Fibroblast of skin of back (primary cell): Measurements from ENCODE around the gene OGFOD3.
"Not testable (repeated sequence)": the region's sequence is repeated elsewhere in the genome, so short reads cannot be mapped to it uniquely, and the experiment has no call there.

ENCODE experiments used
- DNase-seq: peaks from one replicate; pipeline ENCODE4 v3.0.0-alpha.2; 2013

Gene OGFOD3

DNA sequence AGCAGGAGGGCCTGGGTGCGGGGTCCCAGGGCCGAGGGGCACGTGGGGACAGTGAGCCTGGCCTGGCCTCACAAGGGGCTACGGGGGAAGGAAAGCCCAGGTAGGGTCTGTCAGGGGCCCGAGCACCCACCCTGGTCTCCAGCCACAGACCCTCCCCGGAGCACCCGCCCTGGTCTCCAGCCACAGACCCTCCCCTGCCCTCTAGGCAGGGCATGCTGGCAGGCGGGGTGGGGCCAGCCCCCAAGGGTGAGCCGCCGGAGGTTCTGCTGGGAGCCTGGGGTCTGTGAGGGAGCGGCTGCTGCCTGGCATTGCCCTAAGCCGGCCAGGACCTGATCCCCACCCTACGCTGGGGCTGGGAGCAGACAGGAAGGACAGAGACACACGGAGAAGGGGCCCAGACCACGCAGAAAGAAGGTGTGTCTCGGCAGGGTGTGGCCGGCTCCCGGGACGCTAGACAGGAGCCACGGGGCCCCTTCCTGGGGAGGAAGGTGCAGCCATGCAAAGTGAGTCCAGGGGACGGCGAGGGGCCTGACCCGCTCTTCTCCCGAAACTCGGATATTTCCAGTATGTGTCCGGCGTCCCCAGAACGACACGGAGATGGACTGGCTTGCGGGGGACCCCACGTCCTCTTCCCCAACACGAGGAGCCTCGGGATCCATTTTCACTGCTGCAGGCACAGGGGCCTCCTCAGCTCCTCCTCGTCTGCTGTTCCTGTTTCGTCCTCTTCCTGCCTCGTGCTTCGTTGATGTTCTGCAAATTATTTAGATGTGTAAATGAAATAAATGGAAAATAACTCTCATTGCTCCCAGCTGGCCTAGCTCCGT is 31.3 kb downstream of the OGFOD3 start:
- DNase-seq: no peak

DNA sequence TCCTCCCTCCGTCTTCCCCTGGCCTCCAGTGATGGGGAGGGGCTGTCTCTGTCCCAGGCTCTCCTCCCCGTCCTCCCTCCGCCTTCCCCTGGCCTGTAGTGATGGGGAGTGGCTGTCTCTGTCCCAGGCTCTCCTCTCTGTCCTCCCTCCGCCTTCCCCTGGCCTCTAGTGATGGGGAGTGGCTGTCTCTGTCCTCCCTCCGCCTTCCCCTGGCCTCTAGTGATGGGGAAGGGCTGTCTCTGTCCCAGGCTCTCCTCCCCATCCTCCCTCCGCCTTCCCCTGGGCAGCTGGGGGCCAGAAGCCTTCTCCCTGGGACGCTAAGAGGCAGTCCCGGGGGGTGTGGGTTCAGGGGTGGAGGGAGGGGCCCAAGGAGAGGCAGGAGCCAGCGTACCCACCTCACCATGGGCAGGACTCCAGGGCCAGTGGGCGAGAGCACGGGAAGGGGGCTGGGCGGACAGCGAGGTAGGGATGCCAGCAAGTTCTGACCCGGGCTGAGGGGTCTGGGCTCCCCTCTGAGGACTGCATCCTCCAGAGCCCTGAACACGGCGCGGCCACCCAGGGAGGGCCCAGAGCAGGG is 32.0 kb downstream of the OGFOD3 start:
- peak; percentile 22 for DNase-seq

- no peak for DNase-seq
These were observed 32.7 kb downstream of the OGFOD3 start for GRCh38 chr17:82385559-82386254.

DNA sequence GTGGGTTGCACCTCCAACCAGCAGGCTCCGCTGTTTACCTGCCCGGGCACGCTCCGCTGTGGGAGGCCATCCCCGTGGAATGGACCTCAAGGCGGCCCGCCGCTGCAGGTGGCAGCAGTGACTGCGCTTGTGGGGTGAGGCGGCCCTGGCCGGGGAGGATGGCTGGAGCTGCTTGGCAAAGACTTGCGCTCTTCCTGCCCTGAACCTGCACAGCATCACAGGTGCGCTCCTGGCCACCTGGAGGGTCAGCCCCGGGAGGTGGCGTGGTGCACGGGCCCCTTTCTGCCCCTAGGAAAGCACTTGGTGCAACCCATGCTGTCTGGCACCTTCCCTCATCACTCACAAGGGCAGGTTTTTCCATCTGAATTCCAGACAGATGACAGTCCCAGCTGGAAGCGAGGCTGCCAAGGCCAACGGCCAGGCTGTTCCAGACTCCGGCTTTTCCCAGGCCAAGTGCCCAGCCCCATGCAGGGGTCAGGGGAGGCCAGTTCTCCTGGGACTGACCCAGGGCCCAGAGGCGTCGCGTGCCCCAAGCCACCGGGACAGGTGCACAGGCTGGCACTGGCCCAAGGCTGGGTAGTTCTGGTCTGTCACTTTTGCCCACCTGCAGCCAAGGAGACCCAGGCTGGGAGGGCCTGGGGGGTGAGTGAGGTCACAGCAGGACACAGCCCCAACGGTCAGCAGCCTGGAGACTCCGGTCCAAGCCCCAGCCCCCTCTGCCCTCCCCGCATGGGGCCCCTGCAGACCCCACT is 33.5 kb downstream of the OGFOD3 start:
- DNase-seq: peak; percentile 49

GRCh38 chr17:82384051-82384729 is 34.2 kb downstream of the OGFOD3 start:
- no peak for DNase-seq

GRCh38 chr17:82383411-82383810 is 35.0 kb downstream of the OGFOD3 start:
- no peak for DNase-seq

DNA sequence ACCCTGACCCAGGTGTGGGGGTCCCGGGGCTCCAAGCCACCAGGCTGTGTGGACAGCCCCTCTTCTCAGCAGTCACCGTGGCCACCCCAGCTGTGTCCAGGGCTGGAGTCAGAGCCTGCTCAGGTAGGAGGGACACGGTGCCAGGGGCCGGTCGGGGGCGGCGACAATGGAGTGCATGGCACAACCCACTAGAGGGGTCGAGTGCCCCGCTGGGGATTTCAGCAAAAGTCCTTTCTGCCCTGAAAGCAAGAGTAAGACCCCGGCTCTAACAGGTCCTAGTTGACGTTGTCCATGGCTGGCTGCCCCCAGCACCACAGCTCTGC is 35.5 kb downstream of the OGFOD3 start:
- DNase-seq: no peak

DNA sequence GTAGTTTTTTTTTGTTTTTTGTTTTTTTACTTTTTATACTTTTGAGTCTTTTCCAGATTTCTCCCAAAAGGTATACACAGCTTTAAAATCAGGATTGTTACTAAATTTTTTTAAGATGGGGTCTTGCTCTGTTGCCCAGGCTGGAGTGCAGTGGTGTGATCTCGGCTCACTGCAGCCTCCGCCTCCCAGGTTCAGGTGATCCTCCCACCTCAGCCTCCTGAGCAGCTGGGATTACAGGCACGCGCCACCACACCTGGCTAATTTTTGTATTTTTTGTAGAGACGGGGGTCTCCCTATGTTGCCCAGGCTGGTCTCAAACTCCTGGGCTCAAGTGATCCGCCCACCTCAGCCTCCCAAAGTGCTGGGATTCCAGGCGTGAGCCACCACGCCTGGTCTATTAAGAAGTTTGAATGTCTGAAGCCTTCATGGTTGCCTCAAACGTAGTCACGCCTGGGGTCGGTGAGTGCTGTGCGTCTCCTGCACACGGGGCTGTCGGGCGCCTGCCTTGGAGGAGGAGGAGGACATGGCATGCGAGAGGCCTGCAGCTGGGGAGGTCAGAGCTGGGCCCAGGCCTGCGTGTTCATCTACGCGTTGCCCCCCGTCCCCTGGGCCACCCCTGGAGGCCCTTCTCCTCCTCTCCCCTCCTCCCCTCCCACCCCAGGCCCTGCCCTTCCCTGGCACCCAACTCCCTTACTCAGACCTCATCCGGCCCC is 36.0 kb downstream of the OGFOD3 start:
- DNase-seq: not testable (repeated sequence)

GRCh38 chr17:82381703-82382009 is 36.7 kb downstream of the OGFOD3 start:
- not testable (repeated sequence) for DNase-seq

DNA sequence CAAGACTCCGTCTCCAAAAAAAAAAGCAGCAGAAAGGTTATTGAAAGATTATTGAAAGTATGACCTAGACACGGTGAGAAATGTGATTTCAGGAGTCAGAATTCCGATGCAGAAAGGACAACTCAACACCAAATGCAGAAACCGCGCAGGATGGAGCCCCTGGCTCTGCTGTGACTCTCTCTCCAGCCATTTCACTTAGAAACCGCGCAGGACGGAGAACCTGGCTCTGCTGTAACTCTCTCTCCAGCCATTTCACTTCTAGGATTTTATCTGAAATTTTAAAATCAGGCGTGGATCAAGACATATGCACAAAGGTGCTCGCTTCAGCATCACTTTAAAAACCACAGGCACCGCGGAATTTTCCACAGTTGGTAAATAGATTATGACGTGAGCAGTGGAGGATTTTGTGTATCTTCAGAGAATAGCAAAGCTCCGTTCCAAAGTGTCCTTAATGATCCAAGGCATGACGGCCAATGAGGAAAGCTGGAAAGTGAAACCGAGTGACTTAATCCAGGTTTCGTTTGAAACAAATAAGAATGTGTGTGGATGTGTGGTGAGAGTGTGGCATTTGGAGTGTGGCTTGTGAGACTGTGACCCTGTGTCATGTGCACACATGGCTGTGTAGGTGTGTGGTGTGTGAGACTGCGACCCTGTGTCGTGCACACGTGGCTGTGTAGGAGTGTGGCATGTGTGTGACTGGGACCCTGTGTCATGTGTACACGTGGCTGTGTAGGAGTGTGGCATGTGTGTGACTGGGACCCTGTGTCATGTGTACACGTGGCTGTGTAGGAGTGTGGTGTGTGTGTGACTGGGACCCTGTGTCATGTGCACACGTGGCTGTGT is 37.3 kb downstream of the OGFOD3 start:
- no peak for DNase-seq

DNA sequence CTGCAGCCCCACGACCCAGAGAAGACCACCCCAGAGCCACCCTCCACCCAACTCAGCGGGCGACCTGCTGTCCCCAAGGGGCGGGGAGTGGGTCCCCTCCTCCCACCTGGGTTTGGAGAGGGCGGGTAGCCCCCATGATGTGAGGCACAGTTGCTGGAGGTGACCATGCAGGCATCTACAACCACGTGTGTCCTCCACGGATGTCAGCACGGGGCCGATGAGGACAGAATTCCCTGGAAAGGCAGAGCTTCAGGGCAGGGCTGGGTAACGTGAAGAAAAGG is 39.7 kb downstream of the OGFOD3 start:
- no peak for DNase-seq

DNA sequence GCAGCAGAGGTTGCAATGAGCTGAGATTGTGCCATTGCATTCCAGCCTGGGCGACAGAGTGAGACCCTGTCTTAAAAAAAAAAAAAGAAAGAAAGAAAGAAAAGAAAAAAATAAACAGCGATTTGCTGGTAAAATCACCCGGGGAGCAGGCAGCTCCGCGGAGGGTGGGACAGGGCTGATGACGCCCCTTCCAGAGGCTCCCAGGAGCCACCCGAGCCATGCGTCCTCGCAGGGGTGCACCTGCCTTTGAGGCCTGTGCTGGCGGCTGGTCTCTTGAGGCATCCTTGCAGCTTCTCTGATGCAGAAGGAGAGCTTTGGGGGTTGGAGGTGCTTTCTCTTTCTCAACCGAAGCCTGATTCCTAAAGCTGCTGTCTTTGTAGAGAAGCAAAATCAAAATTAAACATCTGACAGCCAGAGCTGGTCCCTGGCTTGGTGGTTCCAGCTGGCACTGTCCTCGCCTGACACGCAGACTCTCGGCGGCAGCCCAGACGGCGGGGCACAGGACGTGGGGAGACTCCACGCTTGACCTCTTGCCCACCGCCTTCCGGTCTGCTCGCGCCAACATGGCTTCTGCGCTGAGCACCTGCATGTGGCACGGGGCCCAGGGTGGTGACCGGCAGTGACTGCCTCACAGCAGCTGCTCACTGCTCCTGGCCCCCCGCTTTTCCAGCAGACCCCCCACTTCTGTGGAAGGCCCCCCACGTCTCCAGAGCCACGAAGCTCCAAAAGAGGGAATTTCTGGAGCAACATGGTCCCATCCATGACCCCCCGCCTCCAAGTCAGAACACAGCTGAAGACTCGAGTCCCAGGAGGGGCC is 40.3 kb downstream of the OGFOD3 start:
- DNase-seq: no peak

DNA sequence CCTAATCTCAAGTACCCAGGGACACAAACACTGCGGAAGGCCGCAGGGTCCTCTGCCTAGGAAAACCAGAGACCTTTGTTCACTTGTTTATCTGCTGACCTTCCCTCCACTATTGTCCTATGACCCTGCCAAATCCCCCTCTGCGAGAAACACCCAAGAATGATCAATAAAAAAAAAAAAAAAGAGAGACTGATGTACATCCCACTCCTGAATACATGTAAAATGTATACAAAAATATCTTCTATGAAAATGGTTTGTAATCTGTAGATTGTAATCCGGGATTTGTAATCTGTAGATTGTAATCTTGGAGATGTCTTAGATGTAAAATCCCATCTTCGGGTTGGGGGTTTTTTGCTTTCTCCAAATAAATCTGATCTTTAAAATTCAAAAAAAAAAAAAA is 41.1 kb downstream of the OGFOD3 start:
- not testable (repeated sequence) for DNase-seq

GRCh38 chr17:82376042-82376730 is 42.2 kb downstream of the OGFOD3 start:
- DNase-seq: no peak

- no peak for DNase-seq
These were observed 42.9 kb downstream of the OGFOD3 start for GRCh38 chr17:82375359-82376041.

DNA sequence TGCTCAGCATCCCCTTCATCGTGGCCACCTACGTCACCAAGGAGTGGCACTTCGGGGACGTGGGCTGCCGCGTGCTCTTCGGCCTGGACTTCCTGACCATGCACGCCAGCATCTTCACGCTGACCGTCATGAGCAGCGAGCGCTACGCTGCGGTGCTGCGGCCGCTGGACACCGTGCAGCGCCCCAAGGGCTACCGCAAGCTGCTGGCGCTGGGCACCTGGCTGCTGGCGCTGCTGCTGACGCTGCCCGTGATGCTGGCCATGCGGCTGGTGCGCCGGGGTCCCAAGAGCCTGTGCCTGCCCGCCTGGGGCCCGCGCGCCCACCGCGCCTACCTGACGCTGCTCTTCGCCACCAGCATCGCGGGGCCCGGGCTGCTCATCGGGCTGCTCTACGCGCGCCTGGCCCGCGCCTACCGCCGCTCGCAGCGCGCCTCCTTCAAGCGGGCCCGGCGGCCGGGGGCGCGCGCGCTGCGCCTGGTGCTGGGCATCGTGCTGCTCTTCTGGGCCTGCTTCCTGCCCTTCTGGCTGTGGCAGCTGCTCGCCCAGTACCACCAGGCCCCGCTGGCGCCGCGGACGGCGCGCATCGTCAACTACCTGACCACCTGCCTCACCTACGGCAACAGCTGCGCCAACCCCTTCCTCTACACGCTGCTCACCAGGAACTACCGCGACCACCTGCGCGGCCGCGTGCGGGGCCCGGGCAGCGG is 43.6 kb downstream of the OGFOD3 start:
- no peak for DNase-seq

GRCh38 chr17:82373731-82374625 is 44.4 kb downstream of the OGFOD3 start:
- DNase-seq: no peak
